GM21390 (cell line): ENCODE measurements around the gene STXBP2.

Experiments
- ATAC-seq: cut with Tn5 transposase; IDR thresholded peaks from one replicate; pipeline ENCODE4 v1.9.1; 2021; ENCODE audit not compliant: unreplicated experiment

STXBP2 gene

GRCh38 chr19:7612282-7613274 is 24.3 kb upstream of the STXBP2 start:
- ATAC-seq = no peak

DNA sequence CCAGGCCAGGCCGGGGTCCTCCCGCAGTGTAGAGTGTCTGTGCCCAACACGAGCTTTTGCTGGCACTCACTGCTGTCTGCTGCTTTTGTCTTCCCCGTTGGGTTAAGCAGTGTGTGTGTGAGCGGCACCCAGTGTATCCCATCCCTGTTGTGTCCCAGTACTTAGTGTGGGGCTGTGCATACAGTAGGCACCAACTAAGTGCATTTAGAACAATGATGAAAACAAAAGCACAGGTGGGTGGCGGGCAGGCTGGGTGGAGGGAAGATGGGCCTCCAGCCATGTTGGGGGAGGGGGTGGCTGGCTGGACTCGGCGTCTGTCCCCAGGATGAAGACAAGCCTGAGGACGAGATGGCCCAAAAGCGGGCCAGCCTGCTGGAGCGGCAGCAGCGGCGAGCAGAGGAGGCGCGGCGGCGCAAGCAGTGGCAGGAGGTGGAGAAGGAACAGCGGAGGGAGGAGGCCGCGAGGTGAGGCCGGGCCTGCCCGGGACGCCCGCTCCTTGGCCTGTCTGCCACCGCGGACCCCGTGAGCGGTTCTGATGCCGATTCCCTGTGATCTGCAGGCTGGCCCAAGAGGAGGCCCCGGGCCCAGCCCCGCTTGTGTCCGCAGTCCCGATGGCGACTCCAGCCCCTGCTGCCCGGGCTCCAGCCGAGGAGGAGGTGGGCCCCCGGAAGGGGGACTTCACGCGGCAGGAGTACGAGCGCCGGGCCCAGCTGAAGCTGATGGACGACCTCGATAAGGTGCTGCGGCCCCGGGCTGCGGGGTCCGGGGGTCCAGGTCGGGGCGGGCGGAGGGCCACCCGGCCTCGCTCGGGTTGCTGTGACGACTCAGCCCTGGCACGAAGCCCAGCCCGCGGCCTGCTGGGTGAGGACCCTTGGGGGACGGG is 21.8 kb upstream of the STXBP2 start:
- ATAC-seq = no peak

DNA sequence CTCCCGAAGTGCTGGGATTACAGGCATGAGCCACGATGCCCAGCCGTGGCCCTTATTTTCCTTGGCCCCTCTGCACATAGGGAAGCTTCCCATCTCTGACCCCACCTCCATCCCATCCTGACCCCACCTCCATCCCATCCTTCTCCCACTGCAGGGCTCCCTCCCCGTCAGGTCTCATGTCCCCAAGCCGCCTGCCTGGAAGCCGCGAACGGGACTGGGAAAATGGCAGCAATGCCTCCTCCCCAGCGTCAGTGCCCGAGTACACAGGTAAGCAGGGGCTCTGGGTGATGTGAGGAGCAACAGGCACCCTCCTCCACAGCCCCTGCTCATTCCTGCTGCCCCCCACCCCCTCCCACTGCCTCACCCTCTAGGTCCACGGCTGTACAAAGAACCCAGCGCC is 19.7 kb upstream of the STXBP2 start:
- no peak for ATAC-seq

- ATAC-seq = no peak
Observed at GRCh38 chr19:7617735-7618134, 19.2 kb upstream of the STXBP2 start.

GRCh38 chr19:7618348-7618747 is 18.6 kb upstream of the STXBP2 start:
- no peak for ATAC-seq

- ATAC-seq = no peak
Observed at GRCh38 chr19:7618771-7619510, 18.0 kb upstream of the STXBP2 start.

GRCh38 chr19:7619671-7620441 is 17.1 kb upstream of the STXBP2 start:
- no peak for ATAC-seq

- ATAC-seq = no peak
Observed at GRCh38 chr19:7620442-7621412, 16.2 kb upstream of the STXBP2 start.

DNA sequence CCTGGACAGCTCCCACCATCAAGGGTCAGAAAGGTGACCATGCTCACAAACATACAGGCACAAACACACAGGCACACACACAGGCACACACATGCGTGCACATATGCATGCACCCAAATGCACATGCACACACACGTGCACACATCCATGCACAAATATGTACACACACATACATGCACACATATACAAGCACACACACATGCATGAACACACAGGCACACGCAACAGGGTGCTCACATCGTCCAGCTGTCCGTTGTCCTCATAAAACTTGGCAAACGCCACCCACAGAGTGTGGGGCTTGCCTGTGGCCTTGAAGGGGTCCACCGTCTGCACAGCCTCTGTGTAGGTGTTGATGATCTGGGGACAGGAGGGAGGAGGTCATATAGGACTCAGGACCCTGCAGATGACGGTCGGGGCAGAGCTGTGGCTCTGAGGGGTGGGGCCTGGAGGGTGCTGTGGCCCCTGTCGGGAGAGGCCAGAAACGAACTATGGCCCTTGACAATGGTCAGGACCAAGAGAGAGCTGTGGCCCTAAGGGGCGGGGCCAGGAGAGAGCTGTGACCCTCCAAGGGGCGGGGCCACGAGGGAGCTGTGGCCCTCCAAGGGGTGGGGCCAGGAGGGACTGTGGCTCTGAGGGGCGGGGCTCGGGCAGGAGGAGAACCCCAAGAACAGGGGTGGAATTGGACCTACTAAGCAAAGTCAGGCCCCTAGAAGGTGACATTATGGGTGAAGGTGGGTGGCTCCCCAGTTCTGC is 13.8 kb upstream of the STXBP2 start:
- no peak for ATAC-seq

GRCh38 chr19:7623725-7624603 is 12.9 kb upstream of the STXBP2 start:
- ATAC-seq = no peak

DNA sequence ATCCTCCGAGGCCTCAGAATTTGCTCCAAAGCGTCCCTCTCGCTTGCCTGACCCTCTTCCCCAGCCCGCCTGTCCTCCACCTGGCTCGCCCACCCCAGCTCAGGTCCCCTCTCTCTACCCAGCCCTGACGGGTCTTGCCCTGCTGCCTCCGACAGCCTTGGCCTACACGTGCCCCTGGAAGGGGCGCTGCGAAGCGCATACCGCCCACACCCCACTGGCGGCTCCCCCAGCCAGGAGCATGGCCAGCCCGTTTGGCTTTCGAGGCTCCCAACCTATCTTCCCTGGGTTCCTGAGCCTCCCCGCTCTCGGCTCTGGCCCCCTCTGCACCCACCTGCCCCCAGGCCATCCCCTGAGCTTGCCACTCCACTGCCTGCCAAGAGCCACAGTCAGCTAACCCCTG is 12.1 kb upstream of the STXBP2 start:
- ATAC-seq = no peak

- no peak for ATAC-seq
Observed at GRCh38 chr19:7625763-7626372, 11.0 kb upstream of the STXBP2 start.

DNA sequence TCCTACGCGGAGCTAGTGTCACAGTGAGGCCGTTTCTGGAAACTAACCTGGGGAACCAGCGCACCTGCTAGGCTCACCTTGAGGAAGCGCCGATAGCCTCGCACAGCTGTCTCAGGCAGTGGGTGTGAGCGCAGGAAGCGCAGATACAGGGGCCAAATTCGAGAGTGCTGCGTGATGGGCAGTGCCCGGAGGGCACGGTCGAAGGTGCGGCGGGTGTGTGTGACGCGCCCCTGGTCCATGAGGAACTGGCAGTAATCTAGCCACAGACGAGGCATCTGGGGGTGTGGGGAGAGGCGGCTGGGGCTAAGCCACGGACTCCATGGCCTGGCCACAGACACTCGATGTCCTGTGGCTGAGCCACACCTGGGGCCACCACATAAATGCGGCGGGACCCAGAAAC is 9.7 kb upstream of the STXBP2 start:
- no peak for ATAC-seq

DNA sequence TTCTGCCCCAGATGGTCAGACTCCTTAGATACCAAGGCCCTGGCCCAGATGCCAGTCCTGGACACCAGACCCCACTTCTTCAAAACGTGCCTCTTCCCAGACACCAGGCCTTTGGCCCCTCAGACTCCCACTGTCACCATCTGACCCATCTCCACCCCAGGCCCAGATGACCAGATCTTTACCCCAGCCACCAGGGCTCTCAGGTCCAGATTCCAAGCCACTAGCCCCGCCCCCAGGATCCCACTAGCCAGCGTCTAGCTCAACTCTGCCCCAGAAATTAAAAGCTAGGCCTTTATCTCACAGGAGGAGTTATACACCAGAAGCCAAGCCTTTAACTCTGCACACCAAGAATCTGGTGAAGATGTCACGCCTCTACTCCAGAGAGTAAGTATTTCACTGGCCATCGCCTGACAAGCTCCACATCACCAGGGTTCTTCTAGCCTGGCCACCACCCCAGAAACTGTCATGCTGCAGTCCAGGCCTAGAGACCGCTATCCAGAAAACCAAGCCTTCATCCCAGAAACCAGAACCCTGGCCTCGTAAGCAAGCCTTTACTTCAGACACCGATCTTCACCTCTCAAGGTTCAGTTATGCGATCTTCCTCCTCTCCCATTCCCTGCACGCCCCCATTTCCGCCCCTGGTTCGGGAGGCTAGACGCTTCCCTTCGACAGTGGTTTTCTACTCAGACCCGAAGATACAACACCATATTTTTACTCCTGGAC is 8.2 kb upstream of the STXBP2 start:
- ATAC-seq = no peak

DNA sequence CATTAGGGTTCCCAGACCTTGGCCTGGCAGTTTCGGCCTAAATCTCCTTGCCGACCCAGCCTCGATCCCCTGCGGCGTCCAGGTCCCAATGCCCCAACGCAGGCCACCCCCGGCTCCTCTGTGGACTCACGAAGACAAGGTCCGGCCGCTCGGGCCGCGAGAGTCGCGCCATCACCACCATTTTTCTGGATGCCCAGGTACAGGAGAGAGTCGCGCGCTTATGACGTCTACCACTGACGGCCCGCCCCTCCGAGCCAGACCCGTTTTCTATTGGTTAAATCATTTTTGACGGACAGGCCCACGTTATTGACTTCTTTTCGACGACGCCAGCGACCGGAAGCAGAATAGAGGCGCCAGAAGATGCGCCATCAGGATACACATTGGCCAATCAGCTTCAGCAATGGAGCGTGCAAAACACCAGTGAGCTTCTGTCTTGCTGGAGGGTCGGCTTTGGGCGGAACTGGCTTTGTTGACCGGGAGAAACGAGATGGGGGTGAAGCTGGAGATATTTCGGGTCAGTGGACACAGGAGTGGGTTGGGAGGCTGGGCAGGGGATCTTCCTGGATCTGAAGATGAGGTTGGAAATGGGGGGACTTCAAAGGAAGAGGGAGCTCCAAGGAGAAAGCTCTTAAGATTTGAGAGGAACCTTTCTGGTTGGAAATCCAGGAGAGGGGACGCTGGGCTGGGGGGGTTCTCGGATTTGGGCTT is 7.4 kb upstream of the STXBP2 start, which contains the start of the genes PET100 and XAB2:
Gene PET100, plus strand, starts transcription at position 447 of the 708 bp plus-strand sequence. Its CDS starts 41 bp downstream, at position 488.
Gene XAB2, minus strand, starts transcription at position 199 of the 708 bp plus-strand sequence. Its CDS starts 18 bp downstream, at position 181.
- peak; percentile 88 for ATAC-seq
